Right lobe of liver (tissue), 4 donors: ENCODE measurements around the gene CDK14.

Experiments
- CTCF ChIP-seq, 4 donors: fragments of 200-600 bp in 3 of 4; fragments of 450-650 bp in 1 of 4; IDR thresholded peaks; one replicate each; pipeline versions ENCODE4 v1.5.1 to v1.8.0; 2016 to 2022; ENCODE audit warnings: antibody characterized with exemption in 4 of 4, mild to moderate bottlenecking in 2 of 4
- POLR2A ChIP-seq: fragments of 450-650 bp; IDR thresholded peaks from one replicate; pipeline ENCODE4 v1.6.1; 2017; ENCODE audit warnings: antibody characterized with exemption, mild to moderate bottlenecking
- donor health status: DM: no; HTN: no; CAD: no.
- donor health status: DM: no; HTN: no; CAD: no.
- donor health status: DM: no; HTN: yes; CAD: no.

DNA sequence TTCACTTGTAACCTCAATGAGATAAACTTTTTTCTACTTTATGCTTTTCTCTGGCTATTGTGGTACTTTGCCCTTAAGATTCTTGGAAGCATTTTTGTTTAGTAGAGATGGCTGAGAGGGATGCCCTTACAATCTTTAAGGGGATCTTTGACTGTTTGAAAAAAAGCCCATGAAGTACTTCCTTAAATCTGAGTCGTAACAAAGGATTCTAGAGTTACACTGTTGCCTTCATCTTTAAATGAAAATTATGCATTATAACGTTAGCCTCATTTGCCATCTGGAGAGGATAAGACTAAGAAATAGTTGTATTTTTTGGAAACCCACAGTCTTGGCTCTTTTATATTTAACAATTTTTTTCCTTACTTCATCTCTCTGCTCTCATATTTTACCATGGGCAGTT lies 630.3 kb downstream of the CDK14 start:
- TF ChIP-seq CTCF (IDR thresholded peaks at IDR 0.05) (no peak), POLR2A (no peak)
